GM19193 (cell line): ENCODE measurements around the gene HS3ST5.

Source experiments
- POLR2A ChIP-seq: IDR thresholded peaks from 4 replicates; pipeline ENCODE4 v1.6.1; 2011; ENCODE audit not compliant: insufficient read depth, insufficient read length; ENCODE audit errors: extremely low read depth

The HS3ST5 gene

DNA sequence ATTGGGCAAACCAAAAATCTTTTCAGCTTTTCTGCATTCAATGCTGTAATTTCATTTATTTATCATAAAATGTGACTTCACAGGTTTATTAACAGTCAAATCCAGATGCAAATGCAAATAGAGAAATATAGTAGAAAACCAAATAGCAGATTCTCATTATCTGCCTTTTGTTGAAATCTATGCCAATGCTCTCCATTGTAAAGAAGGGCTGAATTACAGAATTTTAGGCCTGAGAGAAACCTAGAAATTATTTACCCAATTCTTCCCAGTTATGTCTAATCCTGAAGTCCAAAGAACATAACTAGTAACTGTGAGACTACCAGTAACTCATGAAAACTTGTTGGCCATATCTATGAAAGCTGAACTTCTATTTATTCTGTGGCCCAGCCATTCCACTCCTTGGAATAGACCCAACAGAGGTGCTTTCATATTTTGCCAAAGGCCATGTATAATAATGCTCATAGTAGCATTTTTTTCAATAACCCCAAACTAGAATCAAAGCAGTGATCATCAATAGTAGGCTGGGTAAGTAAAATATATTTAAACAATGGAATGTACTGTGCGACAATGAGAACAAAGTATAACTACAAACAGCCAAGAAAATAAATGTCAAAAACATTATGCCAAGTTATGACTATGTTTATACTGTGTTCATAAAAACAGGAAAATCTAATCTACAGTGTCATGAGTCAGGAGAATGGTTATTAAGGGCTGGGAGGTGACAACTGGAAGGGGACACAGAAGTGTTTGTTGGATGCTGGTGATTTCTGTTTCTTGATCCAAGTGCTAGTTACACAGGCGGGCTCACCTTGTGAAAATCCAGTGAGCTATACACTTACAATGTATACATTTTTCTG lies 183.8 kb downstream of the HS3ST5 start:
- TF ChIP-seq POLR2A, result no peak

DNA sequence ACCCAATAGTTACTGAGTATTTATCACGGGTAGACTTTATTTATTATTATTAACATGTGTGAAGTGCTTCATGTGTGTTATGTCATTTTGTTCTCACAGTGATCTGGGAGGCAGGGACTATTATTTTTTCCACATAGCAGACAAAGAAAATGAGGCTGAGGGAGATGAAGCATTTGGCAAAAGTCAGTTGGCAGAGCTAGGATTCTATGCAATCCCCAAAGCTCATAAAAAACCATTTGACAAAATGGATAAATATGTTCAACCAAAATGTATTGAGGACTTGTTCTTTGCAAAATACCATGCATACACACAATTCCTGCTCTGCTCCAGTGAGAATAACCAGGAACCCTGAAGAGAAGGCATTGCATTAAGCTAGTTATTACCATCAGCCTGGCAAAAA lies 184.4 kb downstream of the HS3ST5 start:
- no peak for TF ChIP-seq POLR2A

DNA sequence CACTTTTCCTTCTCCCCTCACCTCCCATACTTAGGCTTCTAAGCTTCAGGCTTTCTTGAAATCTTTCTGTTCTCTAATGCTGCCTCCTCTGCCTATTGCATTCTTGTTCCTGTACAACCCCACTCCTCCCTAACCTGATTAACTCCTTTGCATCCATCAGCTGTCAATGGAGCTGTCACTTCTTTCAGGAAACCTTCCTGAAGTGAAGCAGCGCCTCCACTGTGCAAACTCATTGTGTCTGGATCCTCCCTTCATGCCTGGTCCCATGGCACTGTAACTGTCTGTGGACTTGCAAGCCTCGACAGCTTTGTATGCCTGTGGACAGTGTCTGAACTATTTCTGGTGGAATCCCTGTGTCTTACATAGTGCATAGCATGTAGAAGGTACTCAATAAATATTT lies 185.0 kb downstream of the HS3ST5 start:
- no peak for TF ChIP-seq POLR2A

DNA sequence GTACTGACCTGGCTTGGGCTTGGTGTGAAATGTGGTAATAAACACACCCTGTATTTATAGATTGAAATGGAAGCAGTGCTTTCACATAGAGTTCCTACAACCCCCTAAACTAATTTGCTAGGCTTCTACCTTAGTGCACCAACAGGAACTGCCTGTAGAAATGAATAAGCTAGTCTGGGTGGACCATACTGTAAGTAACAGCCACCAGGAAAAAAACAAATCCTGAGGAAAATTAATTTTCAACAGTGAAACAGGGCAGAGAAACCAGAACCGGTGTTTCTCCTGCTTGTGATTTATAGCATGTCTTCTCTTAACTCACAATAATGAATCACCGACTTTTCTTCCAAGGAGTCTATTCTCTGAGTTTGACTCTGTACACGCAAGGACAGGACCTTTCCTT lies 187.1 kb downstream of the HS3ST5 start:
- TF ChIP-seq POLR2A, result no peak

DNA sequence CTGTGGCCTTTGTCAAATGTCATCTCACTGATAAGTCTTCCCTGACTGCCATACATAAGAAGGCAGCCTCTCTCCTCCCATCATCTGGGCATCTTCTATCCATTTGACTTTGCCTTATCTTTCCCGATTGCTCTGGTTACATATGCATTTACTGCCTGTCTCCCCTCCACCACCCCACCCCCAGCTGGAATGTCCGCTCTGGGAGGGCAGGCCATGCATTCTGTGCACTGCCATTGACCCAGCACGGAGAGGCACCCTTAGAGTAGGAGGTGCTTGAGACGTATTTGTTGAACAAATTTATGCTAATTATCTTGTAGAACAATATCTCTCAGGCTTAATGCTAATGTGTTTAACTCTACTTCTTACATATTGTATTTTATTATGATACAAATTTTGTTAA lies 188.0 kb downstream of the HS3ST5 start:
- no peak for TF ChIP-seq POLR2A

DNA sequence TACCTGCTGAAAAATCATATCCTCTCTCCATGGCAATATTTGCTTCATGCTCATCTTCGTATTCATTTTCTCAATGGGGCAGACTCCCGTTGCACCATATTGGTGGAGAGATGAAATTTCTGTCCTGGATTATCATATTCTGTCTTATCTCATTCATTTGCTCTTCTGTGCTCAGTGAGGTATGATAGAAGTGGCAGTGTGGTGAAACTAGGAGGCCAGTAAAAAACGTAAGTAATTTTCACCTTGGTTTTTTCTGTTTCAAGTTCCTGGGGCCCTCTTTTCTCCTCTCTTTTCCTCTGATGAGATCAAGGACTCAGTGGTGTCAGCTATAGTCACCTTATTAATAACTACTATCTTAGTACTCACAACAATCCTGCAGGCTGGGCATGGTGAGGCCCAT lies 189.4 kb downstream of the HS3ST5 start:
- no peak for TF ChIP-seq POLR2A

DNA sequence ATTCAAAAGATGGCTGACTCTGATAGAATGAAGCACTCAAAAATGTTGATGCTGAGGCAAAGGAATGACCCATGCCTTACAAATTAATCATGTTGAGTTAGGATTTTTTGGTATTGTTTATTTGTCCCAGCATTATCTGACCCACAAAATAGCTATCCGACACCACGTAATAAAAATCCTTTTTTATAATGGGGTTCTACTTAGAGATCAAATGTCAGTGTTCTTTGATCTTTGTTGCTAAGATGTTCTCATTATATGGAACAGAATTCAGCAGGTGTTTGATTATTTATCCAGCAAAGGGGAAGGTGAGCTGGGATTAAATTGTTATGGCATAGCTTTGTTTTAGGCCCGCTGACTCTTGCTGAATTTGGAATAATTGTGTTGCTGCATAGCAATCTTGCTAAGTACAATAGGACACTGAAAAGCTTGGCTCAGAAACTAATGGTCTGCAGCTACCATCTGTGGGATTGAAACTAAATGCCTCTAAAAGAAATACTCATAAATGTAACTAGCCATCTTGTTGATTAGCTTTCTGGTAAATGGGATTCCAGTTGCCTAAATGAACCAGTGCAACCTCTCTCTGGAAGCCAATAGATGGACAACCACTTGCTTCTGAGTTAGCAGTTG lies 191.6 kb downstream of the HS3ST5 start:
- no peak for TF ChIP-seq POLR2A

DNA sequence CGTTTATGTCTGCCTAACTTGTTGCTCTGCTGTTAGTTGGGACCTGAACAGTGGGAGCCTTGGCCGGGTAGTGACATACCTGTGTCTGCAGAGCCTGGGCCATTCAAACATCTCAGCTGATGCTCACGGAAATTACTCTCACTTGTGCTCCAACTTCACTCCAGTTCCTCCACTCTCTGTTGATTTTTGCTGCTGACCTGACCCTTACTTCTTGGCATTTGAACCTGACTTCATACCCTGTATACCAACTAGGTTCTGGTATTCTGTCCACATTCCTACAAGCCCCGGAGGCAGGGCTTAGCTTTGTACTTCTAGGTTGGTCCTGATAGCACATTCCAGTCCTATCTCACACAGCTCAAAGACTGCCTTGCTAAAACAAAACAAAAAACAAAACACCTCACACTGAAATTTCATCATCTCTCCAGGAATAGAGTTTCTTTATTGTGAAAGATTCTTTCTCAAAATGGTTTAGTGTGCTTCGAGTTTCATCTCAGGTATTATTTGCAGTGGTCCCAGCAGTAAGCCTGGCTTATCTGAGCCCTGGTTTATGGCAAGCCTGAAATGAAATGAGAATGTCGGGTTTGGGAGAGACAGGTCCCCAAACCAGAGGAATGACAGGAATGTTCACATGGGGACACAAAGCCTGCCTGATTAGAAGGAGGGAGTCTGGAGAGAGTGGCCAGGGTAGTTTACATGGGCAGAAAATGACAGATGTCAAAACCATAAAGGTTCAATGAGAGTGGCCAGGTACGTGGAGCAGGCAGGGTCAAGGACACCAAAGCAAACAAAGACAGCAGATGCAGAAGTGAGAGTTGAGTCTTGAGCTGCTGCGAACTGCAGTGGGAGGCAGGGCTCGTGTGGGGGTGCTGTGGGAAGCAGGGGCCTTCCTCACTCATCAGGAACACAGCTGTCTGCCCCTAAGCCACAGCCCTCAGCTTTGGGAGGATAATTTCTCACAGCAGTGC lies 197.7 kb downstream of the HS3ST5 start:
- no peak for TF ChIP-seq POLR2A

DNA sequence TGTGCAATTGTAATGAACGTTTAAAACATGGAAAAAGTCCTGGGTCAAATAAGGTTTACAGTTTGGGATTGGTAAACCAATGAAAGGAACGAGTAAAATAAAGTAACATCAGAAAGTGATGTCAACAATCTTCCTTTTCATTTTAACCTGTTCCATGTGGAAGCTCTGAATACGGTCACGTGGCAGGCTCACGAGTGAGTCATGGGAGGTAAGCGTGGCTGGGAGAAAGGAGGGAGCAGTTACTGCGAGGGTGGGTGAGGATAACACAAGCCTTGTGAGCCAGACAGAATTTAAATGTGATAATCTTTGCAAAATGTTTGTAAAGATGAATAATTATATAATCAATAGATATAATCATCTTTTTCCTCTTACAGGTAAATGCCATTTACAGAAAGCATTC lies 200.6 kb downstream of the HS3ST5 start:
- TF ChIP-seq POLR2A, result no peak

DNA sequence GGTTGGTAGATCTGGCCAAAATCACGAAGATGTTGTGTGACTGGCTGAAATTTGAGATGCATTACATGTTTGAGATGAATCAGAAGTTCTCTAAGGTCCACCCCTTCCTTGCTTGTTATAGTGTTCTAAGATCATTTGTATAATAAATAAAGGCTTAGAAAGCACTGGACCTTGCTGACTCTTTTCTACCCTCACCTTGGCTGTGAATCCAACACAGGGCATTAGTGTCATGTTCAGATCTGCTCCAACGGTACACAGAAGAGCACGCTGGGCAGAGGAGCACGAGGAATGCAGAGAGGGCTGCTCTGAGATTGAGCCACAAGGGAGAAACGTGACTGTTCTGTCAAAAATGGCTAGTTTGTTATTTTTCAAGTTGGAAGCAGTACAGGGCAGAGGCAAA lies 202.4 kb downstream of the HS3ST5 start:
- TF ChIP-seq POLR2A, result no peak

DNA sequence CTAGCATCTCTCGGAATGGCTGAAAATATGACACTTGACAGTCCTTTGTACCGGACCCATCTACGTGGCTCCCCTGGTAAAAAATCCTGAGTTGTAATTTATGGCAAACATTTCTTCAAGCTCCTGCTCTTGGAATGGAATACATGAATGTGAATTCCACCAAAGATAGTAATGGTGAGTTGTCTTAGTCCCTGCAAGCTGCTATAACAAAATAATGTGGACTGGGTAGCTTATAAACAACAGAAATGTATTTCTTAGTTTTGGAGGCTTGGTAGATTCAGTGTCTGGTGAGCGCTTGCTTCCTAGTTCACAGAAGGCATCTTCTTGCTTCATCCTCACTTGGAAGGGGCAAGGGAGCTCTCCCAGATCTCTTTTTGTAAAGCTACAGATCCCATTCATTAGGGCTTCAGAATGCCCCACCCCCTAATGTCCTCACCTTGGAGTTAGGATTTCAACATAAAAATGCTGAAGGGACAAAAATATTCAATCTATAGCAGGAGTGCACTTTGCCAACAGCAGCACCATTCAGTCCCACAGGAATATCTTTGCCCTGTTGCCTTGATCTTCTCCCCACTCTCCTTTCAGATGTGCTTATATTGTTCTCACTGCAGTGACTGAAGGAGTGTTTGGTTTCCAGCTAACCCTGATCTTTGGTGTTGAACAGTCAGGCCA lies 204.1 kb downstream of the HS3ST5 start:
- no peak for TF ChIP-seq POLR2A

DNA sequence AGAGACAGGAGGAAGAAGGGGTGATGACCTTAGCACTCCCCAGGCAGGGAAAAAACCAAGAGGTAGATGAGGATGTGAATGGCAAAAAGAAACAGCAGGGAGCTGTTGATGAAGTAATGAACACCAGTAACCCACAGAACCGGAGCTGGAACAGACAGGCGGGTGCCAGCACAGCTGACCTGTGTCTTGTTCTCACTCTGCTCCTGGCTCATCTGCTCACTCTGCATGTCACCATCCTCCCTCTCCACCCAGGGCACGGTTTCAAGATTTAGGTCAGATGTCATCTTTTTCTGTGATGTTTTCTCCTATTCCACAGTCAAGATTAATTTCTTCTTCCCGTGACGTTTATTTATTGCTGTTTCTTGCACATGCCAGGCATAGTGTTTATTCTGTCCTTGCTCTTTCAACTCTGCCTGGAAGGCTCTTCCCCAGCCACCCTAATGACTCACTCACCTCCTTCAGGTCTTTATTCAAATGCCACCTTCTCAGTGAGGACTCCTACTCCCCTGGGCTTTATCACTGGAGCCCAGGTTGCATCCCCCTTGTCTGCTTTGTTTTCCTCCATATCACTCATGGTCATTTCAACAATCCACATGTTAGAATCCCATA lies 207.4 kb downstream of the HS3ST5 start:
- no peak for TF ChIP-seq POLR2A

DNA sequence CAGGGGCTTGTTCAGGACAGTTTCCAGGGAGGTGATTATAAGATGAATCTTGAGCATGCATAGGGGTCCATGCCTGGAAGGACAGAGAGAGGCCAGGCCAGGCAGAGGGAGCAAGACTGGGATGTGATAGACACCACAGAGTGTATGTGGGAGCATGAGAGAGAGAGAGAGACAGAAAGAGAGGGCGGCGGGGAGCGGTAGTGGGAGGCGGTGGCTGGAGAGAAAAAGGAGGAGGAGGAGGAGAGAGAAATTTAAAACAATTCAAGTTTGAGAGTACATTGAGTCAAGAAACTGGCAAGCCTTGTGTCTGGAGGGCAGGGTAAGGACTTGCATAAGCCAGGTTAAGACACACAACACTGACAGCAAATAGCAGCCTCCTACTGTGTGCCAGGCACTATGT lies 209.0 kb downstream of the HS3ST5 start:
- TF ChIP-seq POLR2A, result no peak

DNA sequence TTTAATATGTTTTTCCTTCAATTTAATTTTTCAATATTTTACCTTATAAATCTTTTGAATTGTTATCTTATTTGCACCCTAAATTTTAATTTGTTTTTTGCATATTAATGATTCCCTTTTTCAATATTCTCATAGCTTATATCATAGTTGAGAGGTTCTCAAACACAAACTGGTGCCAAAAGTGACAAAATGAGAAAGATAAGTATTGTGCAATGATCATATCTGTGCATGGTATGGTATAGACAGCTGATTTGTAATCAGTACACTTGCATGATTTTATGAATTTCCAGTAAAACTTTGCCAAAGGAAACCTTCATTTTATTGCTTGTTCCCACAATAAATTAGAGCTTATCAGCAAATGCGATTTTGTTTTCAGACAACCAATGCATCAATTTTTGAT lies 210.9 kb downstream of the HS3ST5 start:
- no peak for TF ChIP-seq POLR2A
